RWPE2 (cell line): ENCODE data around the gene MRPL16.
"Not testable (repeated sequence)": the region's sequence is repeated elsewhere in the genome, so short reads cannot be mapped to it uniquely, and the experiment has no call there.

Experiments
- ATAC-seq: fragments of 200-7000 bp; cut with Tn5 transposase; 3 replicates; pipeline ENCODE4 v1.9.1; 2021; ENCODE audit warnings: low read depth
- DNase-seq: peaks from one replicate; pipeline ENCODE4 v3.0.0-alpha.2; 2020; ENCODE audit warnings: low spot score
- H3K27ac ChIP-seq: fragments of 450-650 bp; 2 replicates; pipeline ENCODE4 v1.5.1; 2017; ENCODE audit warnings: mild to moderate bottlenecking; ENCODE audit not compliant: poor library complexity, severe bottlenecking
- H3K27me3 ChIP-seq: fragments of 250-450 bp; sonication (Bioruptor Pico); 2 replicates; pipeline ENCODE4 v1.5.1; 2021; ENCODE audit warnings: mild to moderate bottlenecking, moderate library complexity; ENCODE audit not compliant: insufficient read depth, poor library complexity, severe bottlenecking
- H3K36me3 ChIP-seq: fragments of 250-450 bp; sonication (Bioruptor Pico); 2 replicates; pipeline ENCODE4 v1.5.1; 2020; ENCODE audit warnings: low read depth, mild to moderate bottlenecking, moderate library complexity
- H3K4me1 ChIP-seq: fragments of 250-450 bp; sonication (Bioruptor Pico); 2 replicates; pipeline ENCODE4 v1.5.1; 2021; ENCODE audit warnings: mild to moderate bottlenecking, moderate library complexity; ENCODE audit not compliant: insufficient read depth, poor library complexity, severe bottlenecking
- H3K4me3 ChIP-seq: fragments of 250-450 bp; sonication (Bioruptor Pico); 2 replicates; pipeline ENCODE4 v1.5.1; 2021; ENCODE audit warnings: mild to moderate bottlenecking, moderate library complexity; ENCODE audit not compliant: severe bottlenecking
- H3K9me3 ChIP-seq: fragments of 250-450 bp; sonication (Bioruptor Pico); 2 replicates; pipeline ENCODE4 v1.5.1; 2021; ENCODE audit warnings: mild to moderate bottlenecking, moderate library complexity; ENCODE audit not compliant: severe bottlenecking
- TF ChIP-seq, protein P1 (sequence below): fragments of 450-650 bp; IDR thresholded peaks from one replicate; pipeline ENCODE4 v1.5.1; 2017; ENCODE audit warnings: mild to moderate bottlenecking, moderate library complexity; ENCODE audit not compliant: poor library complexity, severe bottlenecking

Gene MRPL16

DNA sequence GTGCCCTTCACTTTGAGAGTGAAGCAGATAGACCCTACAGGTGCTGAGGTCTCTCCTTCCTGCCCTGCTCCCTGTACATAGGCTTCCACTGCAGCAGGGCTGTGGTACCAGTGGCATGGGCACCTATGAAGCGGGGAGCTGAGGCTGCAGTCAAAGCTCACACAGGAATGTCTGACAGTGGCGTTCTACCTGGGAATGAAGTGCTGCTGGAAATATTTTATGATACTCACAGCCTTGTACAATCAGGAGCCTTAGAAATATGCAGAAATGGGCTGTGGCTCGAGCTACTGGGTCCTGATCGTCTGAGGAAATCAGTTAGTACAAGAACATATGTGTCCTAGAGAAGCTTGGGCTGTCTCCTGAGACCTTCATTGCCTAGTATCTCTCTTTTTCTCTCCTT lies 24.8 kb downstream of the MRPL16 start:
- H3K36me3 ChIP-seq = peaks cover 26% of the 10 kb centered on the region

DNA sequence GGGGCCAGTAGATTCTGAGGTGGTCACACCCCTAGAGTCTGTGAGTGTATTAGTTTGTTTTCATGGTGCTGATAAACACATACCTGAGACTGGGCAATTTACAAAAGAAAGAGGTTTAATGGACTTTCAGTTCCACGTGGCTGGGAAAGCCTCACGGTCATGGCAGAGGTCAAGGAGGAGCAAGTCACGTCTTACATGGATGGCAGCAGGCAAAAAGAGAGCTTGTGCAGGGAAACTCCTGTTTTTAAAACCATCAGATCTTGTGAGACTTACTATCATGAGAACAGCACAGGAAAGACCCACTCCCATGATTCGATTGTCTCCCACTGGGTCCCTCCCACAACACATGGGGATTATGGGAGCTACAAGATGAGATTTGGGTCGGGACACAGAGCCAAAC lies 26.1 kb downstream of the MRPL16 start:
- H3K27ac ChIP-seq, H3K4me3 ChIP-seq, H3K27me3 ChIP-seq, H3K9me3 ChIP-seq, ATAC-seq, DNase-seq: not testable (repeated sequence)
- H3K36me3 ChIP-seq = peaks cover 19% of the 10 kb centered on the region
- peaks cover 19% of the 10 kb centered on the region for H3K4me1 ChIP-seq

More for the DNA sequence above, 24.8 kb downstream of the MRPL16 start:
- DNase-seq (no peak), ATAC-seq (no peak)
- peaks cover 4% of the 10 kb centered on the region for H3K9me3 ChIP-seq
- TF ChIP-seq, protein P1, sequence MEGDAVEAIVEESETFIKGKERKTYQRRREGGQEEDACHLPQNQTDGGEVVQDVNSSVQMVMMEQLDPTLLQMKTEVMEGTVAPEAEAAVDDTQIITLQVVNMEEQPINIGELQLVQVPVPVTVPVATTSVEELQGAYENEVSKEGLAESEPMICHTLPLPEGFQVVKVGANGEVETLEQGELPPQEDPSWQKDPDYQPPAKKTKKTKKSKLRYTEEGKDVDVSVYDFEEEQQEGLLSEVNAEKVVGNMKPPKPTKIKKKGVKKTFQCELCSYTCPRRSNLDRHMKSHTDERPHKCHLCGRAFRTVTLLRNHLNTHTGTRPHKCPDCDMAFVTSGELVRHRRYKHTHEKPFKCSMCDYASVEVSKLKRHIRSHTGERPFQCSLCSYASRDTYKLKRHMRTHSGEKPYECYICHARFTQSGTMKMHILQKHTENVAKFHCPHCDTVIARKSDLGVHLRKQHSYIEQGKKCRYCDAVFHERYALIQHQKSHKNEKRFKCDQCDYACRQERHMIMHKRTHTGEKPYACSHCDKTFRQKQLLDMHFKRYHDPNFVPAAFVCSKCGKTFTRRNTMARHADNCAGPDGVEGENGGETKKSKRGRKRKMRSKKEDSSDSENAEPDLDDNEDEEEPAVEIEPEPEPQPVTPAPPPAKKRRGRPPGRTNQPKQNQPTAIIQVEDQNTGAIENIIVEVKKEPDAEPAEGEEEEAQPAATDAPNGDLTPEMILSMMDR = no peak
- H3K27ac ChIP-seq = no peak overlapping the region
- H3K4me3 ChIP-seq = no peak overlapping the region
- H3K27me3 ChIP-seq = no peaks in the 10 kb centered on the region
- H3K4me1 ChIP-seq = peaks cover 19% of the 10 kb centered on the region

DNA sequence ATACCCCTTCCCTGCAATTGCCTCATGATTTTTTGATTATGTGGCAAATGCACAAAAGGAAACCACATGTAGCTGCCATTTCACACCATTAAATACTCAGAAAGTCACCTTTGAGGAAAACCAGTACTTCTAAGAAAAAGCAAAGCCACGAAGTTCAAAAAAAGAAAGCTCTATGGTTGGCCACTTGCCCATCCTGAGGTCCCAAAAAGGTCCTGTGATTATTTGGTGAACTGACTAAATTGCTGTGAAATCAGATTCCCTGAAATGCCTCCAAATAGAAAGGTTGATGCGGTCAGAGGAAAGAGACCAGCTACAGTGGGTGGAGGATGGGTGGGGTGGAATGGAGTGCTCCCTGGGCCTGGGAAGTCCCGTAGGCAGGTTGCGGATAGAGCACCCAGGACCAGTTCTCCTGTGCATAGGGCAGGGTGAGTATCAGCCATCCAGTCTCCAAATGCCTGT lies 26.9 kb downstream of the MRPL16 start:
- TF ChIP-seq, protein P1 = no peak
- Histone ChIP-seq H3K27ac (no peak overlapping the region), H3K4me3 (no peak overlapping the region), H3K9me3 (peaks cover 4% of the 10 kb centered on the region), H3K27me3 (no peaks in the 10 kb centered on the region), H3K4me1 (peaks cover 19% of the 10 kb centered on the region), H3K36me3 (peaks cover 14% of the 10 kb centered on the region)
- ATAC-seq = no peak
- no peak for DNase-seq

DNA sequence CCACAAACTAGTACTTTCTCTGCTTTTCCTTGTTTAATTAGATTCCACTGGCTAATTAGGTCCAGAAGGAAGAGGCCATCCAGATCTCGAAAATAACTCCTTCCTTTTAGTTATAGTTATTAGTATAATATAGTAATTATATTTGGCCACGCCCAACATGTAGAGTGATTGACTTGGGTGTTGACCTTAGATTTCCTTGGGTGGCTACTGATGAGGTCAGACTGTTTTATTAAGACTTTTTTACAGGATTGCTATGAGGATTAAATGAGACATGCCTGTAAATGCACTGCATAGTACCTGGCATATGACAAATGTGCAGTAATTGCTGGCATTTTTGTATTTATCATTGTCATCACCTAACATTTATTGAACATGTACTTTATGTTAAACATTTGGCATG lies 28.5 kb downstream of the MRPL16 start:
- no peak overlapping the region for H3K27ac ChIP-seq
- TF ChIP-seq, protein P1 = no peak
- H3K36me3 ChIP-seq = no peaks in the 10 kb centered on the region; the same call in 1 of the 2 replicates
- peaks cover 4% of the 10 kb centered on the region for H3K9me3 ChIP-seq
- no peak for ATAC-seq
- no peak for DNase-seq
- H3K27me3 ChIP-seq = no peaks in the 10 kb centered on the region
- peaks cover 10% of the 10 kb centered on the region for H3K4me1 ChIP-seq
- H3K4me3 ChIP-seq = no peak overlapping the region

DNA sequence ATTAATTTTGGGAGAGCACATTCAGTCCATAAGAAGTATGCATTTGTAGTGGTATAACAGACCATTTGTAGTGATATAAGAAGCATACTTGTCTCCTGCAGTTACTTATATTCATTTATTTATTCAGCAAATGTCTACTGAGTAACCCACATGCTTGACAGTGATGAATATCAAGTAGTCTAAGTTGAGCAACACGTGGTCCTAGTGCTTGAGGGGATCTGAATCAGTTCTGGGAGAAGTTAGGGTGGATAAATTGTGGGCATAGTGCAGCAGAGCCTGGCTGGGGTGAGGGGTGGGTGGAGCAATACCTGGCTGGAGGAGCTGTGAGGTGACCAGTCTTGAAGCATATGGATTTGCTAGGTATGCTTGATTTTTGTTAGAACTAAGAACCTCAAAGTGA lies 31.1 kb downstream of the MRPL16 start:
- Histone ChIP-seq H3K27me3 (no peaks in the 10 kb centered on the region), H3K27ac (no peak overlapping the region), H3K36me3 (peaks cover 3% of the 10 kb centered on the region; the same call in 1 of the 2 replicates), H3K4me3 (no peak overlapping the region), H3K9me3 (peaks cover 4% of the 10 kb centered on the region), H3K4me1 (peaks cover 12% of the 10 kb centered on the region)
- DNase-seq (no peak), ATAC-seq (no peak)
- TF ChIP-seq, protein P1 = no peak
